Activated CD4-positive, alpha-beta T cell treated with anti-CD3 and anti-CD28 coated beads, Interleukin-2, amount 50 U/mL, for 48 hours (primary cell): ENCODE results near the gene APOD.
"Not testable (repeated sequence)": the region's sequence is repeated elsewhere in the genome, so short reads cannot be mapped to it uniquely, and the experiment has no call there.

ENCODE experiments used
- DNase-seq, 2 experiments: peaks; one replicate each; pipeline ENCODE4 v3.0.0-alpha.2; 2020

APOD gene

GRCh38 chr3:195617784-195618659, 34.3 kb upstream of the APOD start:
- not testable (repeated sequence) for DNase-seq

- DNase-seq, result not testable (repeated sequence)
These were observed 33.4 kb upstream of the APOD start for GRCh38 chr3:195617134-195617533.

GRCh38 chr3:195616681-195617080, 32.9 kb upstream of the APOD start:
- no peak for DNase-seq

- DNase-seq, result not testable (repeated sequence)
These were observed 32.3 kb upstream of the APOD start for GRCh38 chr3:195615952-195616537.

GRCh38 chr3:195614672-195615504, 31.1 kb upstream of the APOD start:
- not testable (repeated sequence) for DNase-seq

GRCh38 chr3:195613468-195614069, 29.8 kb upstream of the APOD start:
- no peak for DNase-seq

GRCh38 chr3:195612075-195612800, 28.5 kb upstream of the APOD start:
- DNase-seq, result no peak

GRCh38 chr3:195609229-195609628, 25.5 kb upstream of the APOD start:
- no peak for DNase-seq

GRCh38 chr3:195601785-195602184, 18.0 kb upstream of the APOD start:
- DNase-seq, result not testable (repeated sequence)

GRCh38 chr3:195601382-195601781, 17.6 kb upstream of the APOD start:
- DNase-seq, result no peak

GRCh38 chr3:195599926-195600325, 16.2 kb upstream of the APOD start:
- not testable (repeated sequence) for DNase-seq

GRCh38 chr3:195599516-195599915, 15.8 kb upstream of the APOD start:
- not testable (repeated sequence) for DNase-seq

GRCh38 chr3:195597848-195598247, 14.1 kb upstream of the APOD start:
- DNase-seq, result no peak

- DNase-seq, result no peak
These were observed 13.5 kb upstream of the APOD start for GRCh38 chr3:195597229-195597628.

GRCh38 chr3:195596765-195597171, 13.0 kb upstream of the APOD start:
- no peak for DNase-seq

- DNase-seq, result no peak
These were observed 12.2 kb upstream of the APOD start for GRCh38 chr3:195595785-195596531.

- DNase-seq, result no peak
These were observed 8.1 kb upstream of the APOD start for GRCh38 chr3:195591852-195592251.

GRCh38 chr3:195591220-195591619, 7.5 kb upstream of the APOD start:
- DNase-seq, result no peak

- DNase-seq, result not testable (repeated sequence)
These were observed 6.6 kb upstream of the APOD start for GRCh38 chr3:195590381-195590780.

- DNase-seq, result not testable (repeated sequence)
These were observed 6.1 kb upstream of the APOD start for GRCh38 chr3:195589796-195590195.

- DNase-seq, result peak; percentile 13 to 39
These were observed 4.1 kb upstream of the APOD start for GRCh38 chr3:195587824-195588223.
